HG03025 (cell line): ENCODE results near the gene PI4KA.

ENCODE experiments used
- ATAC-seq: cut with Tn5 transposase; IDR thresholded peaks from one replicate; pipeline ENCODE4 v1.9.1; 2021; ENCODE audit warnings: mild to moderate bottlenecking, moderate library complexity; ENCODE audit not compliant: unreplicated experiment, low FRiP score

Gene PI4KA

DNA sequence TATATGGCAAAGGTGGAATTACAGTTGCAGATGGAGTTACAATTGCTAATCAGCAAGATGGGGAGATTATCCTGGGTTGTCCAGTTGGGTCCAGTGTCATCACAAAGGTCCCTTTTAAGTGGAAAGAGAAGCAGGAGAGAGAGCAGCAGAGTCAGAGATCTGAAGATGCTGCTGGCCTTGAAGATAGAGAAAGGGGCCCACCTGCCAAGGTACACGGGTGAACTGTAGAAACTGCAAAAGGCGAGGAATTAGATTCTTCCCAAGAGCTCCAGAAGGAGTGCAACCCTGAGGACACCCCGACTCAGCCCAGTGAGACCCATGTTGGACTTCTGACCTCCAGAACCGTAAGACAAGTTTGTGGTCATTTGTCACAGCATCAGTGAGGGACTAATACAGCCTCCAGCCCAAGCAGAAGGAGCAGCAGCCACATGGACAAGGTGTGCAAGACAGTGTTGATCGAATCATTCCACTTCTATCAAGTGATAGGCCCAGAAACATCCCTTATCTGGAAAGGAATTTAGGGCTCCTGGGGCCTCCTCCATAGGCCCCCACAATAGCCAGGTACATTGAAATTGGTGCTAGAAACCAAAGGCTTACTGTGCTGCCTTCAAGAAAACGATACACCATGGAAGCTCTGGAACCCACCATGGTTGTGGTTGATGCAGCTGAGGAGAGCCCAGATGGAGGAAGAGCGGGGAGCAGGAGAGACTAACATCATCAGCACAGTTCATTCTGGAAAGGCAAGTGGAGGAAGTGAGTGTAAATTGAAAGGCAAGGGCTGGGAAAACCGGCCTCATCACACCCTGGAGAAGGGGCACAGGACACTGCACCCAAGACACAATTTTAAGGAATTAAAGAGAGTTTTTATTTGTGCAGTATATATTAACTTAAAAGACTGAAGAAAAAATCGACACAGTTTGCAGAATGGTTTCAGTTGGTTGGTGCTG, 23.5 kb upstream of the PI4KA start:
- ATAC-seq, result no peak

DNA sequence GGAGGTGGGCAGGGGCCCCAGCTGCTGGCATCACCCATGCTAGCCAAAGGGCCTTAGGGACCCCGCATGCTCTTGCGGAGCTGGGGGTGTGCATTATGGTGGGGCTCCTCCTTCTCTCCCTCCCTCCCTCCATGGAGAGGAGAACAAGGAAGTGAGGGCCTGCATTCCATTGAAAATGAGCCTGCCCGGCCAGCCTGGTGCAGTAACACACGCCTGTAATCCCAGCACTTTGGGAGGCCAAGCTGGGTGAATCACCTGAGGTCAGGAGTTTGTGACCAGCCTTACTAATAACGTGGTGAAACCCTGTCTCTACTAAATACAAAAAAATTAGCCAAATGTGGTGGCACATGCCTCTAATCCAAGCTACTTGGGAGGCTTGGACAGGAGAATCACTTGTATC, 22.6 kb upstream of the PI4KA start:
- ATAC-seq, result no peak

DNA sequence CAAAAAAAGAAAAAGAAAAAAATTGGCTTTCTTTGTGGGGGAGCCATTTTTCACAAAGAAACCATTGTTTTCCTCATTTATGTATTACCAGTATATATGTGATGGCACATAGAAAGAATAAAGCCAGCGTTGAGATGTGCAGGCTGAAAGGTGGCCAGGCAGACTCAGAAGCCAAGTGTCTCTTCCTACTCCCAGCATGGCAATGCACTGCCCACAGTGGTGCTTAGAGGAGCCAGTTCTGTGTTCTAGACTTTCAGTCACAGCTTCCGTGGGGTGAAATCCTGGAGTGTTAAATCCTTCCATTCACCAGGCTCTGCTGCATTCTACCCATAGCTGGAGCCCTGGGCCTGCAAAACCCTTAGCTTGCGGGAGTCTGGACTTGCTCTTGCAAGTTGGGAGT, 19.1 kb upstream of the PI4KA start:
- ATAC-seq, result no peak

DNA sequence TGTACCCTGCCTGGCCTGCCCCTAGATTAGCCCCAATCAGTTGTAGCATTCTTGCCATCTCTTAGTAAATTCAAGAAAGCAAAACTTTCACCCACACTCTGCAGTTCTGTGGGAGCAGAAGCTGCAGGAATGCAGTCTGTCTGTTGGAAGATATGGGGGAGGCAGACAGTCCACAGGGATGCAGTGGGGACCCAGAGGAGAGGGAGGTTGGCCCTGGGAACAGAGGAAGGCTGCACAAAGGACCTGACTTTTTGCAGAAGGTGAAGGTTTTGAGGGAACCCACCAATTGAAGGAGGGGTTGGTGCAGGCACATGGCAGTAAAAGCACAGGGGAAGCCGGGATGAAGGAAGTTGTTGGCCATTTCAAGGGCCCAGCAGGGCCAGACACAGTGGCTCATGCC, 16.7 kb upstream of the PI4KA start:
- ATAC-seq, result no peak

DNA sequence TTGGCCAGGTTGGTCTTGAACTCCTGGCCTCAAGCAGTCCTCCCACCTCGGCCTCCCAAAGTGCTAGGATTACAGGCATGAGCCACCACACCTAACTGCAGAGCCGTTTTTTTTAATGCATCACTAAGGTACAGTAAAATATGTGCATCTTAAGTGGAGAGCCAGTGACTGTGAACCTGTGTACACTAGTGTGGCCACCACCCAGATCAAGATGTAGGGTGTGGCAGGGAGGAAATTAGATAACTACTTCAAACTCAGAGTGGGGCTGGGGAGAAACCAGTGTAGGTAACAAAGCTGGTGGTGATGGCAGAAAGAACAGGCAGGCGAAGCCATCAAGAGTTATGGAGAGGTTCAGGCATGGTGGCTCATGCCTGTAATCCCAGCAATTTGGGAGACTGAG, 14.6 kb upstream of the PI4KA start:
- ATAC-seq, result no peak

DNA sequence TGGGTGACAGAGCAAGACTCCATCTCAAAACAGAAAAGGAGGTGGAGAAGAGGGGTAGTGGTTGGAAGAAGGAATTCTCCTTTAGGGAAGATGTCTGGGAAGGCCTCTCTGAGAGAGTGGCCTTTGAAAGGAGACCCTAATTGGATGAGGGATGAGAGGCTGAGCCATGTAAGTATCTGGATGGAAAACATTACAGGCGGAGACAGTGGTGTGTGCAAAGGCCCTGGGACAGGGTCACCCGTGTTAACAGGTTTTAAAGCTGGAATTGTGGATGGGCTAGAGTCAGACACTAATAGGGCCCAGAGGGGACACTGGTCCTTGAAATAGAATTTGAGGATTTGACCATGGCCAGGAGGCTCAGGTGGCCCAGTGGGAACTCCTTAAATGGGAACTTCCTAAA, 10.6 kb upstream of the PI4KA start:
- ATAC-seq, result no peak

DNA sequence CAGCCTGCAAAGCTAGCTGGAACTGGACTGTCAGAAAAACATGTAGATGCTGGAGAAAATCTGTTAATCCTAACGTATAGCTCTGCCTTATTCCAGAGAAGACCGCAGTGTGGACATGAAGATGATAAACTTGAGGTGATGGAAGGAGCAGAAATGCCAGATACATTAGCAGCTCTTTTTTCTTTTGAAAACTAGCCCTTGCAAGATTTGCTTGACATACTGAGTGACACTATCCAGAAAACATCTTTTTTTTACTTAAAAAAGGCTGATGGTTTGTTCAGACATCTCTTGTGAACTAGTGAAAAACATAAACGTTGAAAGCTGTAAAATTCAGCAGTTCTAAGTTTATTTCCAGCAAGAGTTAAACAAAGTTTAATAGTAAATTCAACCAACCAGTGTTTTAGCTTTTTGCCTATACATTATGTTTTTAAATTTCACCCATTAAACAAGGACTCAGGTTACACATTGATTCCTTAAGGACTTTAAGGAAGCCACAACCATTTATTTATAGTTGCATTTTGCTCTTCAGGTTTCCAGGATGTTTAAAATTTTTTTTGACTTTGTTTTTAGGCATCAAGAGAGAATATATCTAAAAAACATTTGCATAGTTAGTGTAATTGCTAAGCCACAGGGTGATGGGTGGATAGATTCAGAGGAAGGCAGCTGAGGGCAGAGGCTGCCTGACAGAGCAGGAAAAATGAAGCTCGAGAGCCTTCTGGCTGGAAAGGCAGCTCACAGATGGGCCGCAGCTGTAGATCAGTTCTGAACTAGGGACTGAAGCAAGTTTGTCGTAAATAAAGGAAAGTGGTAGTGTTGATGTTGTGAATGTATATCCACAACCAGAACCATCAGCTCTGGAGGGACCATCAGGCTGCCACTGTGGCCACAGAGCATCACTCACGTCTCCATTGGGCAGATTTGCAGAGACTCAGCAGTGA, 9.7 kb upstream of the PI4KA start:
- ATAC-seq, result no peak

DNA sequence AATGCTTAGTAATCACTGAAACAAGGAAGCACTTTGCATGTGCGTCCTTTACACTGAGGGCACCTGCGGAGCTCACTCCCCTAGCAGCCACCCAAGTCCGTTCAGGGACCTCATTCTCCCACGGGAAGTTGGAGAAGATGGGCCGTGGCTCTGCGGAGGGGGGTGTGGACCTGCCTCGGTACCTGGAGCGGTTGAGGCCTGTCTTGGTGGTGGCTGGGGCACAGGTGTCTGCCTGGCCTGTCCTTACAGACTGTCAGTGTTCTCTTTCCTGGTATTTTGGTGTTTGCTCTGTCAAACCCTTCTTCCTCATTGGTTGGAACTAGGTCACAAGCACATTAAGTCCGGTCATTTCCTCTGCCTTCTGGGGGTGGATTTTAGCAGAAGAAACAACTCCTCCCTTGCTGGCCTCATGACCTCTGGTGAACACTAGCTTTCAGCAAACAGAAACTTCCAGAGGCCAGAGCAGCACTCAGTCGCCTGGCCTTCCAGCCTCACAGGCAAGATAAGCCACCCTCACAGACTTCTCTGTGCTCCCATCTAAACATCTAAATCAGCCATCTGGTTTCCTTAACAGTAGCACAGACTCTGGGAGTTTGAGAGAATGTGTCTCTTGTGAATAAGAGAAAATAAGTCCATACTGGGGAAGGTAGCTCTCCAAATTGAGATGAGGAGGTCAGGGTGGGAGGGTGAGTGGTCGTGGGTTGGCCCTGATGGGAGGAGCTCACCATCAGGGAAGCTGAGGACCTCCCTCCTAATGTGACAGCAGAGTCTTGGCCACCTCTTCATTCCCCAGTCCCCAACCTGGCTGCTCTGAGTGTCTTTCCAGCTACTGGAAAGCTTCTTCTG, 8.8 kb upstream of the PI4KA start:
- no peak for ATAC-seq

DNA sequence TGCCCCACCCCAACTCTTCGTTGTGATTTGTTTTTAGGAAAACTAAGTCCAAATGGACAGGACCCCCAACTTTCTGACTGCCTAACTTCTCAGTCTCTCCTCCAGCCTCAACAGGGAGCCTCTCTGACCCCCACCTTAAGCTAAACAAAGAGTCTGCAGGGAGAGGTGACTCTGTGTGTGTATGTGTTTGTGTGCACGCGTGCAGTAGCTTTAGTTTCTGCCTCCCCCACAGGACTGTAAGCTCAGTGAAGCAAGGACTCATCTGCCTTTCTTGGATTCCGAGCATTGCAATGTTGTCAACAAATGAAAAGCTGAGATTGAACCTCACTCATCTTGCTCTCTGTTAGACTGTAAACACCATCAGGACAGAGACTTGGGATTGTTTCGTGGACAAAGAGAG, 8.1 kb upstream of the PI4KA start:
- ATAC-seq, result no peak

DNA sequence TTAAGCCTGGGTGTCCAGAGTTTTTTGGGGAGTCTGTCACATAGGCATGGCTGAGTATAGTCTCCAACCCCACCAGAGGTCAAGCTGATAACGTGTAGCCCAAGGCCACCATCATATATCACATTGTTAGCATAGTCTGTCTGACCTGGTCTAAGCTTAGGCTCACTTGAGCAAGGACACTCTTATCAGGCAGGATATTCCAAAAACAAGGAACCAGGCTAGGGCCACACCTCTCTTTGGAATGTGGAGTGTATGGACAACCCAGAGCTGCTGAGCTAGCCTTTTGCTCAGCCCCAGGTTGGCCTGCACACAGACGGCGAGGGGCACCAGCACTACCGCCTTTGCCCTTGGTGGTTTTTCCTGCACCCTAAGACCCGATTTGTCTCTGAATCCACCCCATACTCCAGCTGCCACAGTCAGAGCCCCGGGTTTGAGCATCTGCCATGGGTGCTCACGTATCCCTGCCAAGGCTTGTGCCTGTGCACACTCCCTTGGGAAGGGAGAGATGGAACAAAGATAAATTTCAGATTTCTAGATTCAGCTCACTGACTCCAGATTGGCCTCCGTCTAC, 7.3 kb upstream of the PI4KA start:
- ATAC-seq, result no peak

DNA sequence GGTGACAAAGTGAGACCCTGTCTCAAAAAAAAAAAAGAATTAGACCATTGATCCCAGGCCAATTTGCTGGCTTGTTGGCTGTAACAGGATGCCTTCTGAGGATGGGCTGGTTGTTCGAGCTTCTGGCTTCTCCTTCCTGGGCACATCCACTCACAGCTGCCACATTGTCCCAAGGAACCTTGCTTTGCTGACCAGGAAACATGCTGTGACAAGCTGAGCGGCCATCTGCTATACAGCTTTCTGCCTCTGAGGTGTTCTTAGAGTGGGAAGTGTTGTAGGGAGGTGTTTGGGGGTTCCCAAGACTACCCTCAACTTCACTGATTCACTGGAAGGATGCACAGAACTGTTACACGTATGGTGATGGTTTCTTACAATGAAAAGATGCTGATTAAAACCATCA, 6.7 kb upstream of the PI4KA start:
- no peak for ATAC-seq

DNA sequence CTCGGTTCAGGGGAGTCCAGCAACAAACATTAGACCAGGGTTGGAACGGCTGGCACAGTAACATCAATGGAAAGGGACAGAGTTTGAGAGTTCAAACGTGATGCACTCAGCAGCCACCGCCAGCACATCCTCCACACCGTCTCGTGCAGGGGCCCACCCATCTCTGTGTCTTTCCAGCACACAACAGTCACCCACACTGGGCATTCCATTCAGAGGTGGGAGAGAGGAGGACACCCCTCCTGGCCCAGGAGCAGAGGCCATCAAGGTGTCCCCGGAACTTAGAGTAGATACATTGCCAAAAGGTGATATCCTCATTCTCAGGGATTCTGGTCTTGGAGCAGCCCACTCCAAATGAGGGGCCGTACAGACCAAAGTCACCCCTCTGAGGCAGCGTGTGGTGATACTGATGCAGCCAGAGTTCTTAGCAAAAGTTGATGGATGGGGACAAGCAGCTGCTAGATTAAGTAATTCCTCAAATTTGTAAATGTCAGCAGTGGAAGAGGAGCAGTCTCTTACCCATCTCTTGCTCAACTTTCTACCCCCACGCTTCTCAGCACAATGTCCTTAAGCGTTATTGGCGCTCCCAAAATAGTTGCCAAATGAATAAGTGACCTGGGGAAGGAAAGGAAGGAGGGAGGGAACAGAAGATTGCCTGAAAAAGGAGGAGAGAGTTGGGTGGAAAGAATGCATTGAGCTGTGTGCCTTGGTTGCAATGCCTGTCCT, 5.7 kb upstream of the PI4KA start:
- no peak for ATAC-seq

DNA sequence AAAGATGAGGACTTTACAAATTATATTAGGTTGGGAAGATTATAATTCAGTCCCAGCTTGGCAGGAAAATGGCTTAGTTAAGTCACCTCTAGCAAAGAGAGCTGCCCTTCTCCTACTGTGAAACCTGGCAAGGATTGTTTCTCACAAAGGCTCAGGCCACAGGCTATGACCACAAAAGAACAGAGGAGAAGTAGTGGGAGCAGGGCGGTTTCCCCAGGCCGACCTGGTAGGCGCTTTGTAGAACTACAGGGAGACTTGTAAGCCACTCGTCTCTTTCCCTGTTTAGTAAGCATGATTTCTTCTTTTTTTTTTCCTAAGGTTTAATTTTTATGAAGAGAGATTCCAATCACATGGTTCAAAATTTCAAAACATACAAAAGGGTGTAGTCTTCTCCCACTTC, 4.8 kb upstream of the PI4KA start:
- ATAC-seq, result no peak

DNA sequence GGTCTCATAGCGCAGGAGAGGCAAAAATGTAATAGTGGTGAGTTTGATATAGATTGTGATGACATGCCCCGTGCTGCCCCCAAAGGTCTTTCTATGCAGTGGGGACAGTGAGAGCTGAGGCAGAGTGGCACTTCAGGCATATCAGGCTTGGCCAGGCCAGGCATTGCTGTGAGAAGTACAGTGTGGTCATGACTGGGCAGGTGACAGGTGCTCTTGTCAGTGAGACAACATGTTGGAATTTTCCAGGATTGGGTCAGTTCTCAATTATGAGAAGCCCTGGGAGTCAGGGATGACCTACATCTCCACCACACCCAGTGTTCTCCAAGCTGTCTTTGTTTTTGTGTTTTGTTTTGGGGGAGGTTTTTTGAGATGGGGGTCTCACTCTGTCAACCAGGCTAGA, 3.9 kb upstream of the PI4KA start:
- ATAC-seq, result no peak

DNA sequence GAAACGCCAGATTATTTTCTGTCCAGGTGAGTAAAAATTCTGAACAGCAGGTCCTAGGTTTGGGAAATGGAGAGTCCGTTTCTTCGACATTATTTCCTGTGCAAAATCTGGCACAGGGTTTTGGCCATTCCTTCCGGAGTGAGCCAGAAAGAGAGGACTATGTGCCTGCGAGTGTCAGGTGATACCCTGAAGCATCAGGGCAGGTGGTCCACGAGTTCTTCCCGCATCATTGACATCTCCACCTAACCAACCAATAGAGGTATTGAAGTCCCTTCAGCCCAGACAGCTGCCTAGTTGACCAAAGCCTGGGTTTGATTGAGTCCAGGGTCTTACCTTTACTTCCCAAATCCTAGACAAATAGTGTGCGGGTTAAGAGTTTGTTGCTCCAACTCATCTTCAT, 1.0 kb upstream of the PI4KA start:
- ATAC-seq, result no peak

DNA sequence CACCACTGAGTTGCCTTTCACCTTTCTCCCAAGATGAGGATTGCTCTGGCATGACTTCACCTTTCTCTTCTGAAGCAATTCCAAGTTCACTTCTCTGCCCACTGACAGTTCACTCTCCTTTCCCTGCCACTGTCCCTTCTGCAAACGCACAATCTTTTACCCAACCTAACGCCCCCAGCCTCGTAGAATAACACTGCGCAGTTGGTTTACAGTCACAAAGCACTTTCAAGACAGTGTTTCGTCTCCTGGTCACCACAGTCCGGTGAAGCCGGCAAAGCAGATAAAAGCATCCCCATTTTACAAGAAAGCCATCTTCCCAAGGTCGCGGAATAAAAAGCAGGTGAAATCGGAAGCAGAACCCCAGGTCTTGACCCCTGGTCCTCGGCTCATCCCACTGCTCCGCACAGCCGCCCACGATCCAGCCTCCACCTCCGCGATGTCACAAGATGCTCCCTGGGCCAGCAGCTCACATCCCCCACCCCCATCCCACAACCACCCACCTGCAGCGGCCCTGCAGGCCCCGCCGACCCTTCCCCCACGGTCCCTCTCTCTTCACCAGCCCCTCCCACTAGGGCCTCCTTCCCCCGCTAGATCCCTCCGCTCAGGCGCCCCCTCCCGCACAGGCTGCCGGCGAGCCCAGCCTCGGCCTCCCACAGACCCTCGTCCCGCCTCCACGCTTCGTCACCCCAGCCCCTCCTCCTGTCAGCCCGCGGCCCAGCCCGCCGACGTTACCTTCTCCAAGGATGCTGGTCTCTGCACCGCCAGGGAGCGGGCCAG, 585 bp downstream of the PI4KA start:
- ATAC-seq, result peak; percentile 40

DNA sequence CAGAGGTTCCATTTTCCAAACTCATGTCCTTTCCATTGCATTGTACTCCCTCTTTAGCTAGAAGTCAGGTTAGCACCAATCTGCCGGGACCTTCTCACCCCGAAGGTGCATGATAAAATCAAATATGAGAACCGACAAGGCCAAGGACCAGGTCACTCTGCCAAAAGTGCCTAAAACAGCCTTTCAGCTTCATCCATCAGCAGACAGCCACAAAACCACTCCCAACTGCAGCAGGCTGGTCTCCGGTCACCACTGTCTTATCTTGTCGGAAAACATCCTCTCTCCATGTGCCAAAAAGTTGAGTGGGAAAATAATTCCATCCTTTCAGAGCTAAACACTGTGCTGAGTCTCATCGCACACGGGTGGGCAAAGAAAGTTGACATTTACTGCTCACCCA, 1.4 kb downstream of the PI4KA start:
- ATAC-seq, result no peak

DNA sequence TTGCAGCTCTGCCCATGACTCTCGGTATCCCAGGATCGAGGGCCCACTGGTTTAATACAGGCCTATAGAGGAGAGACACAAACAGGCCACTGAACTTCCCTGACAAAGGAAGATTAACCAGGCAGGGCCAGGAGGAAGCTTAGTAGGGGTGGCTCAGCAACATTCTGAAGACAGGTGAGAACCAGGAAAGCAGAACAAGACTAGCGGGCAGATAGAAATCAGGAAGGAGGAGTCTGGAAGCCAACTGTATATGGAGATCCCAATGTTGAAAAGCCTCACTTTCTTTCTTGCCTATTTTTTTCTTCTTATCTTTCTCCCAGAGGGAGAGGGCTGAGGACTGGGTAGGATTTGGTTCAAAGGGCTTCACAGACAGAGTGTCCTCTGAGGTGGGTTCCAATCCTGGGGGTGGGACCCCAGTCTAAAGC, 5.4 kb downstream of the PI4KA start:
- ATAC-seq, result no peak

DNA sequence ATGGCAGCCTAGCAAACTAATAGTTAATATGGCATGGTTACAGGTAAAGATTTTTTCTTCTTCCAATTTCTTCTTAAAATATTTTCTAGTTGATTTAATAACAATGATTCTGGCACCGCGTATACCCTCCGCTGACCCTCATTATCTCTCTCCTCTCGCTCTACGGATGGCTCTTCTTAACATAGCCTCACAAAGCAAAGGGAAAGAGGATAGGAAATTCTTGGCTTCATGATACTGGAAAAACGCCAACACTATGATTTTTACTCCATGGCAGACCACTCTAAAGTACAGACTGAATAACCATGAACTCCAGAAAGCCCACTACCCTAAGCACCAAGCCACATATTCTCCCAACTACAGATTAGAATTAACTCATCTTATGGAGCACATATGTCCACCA, 6.1 kb downstream of the PI4KA start:
- ATAC-seq, result no peak
